Tibial artery (tissue), 4 donors: ENCODE data around the gene WDFY3.

Experiments used
- DNase-seq, 2 donors: peaks; one replicate each; pipeline ENCODE4 v3.0.0-alpha.2; 2019
- H3K27ac ChIP-seq, 2 donors: fragments of 200-600 bp; sonication (generic) in 1 of 2; 1 replicate in 1 of 2; 2 replicates in 1 of 2; pipeline ENCODE4 v1.5.1; 2018 to 2019; ENCODE audit warnings: mild to moderate bottlenecking in 1 of 2
- H3K27me3 ChIP-seq, 2 donors: fragments of 200-600 bp; sonication (generic) in 1 of 2; one replicate each; pipeline versions ENCODE4 v1.5.1 to v1.6.0; 2016 to 2019
- H3K36me3 ChIP-seq, 3 donors: fragments of 200-600 bp; sonication (generic) in 2 of 3; one replicate each; pipeline ENCODE4 v1.5.1; 2016 to 2019; ENCODE audit warnings: mild to moderate bottlenecking in 2 of 3
- H3K4me1 ChIP-seq, 4 donors: fragments of 200-600 bp; sonication (generic) in 2 of 4; 1 replicate in 3 of 4; 2 replicates in 1 of 4; pipeline ENCODE4 v1.5.1; 2016 to 2019
- H3K4me3 ChIP-seq, 2 donors: fragments of 200-600 bp; sonication (generic) in 1 of 2; 1 replicate in 1 of 2; 2 replicates in 1 of 2; pipeline ENCODE4 v1.5.1; 2018 to 2019; ENCODE audit warnings: mild to moderate bottlenecking in 2 of 2
- H3K9me3 ChIP-seq, 3 donors: fragments of 200-600 bp; sonication (generic) in 1 of 3; one replicate each; pipeline ENCODE4 v1.5.1; 2016 to 2019
- intact Hi-C: fragments of 100-400 bp; cut with DNase I; formaldehyde crosslinking; loops from one replicate; pipeline ENCODE4 v1.15.0; 2023; ENCODE audit warnings: low total_unique reads
- TF ChIP-seq, protein P1 (sequence below), 2 experiments: fragments of 200-600 bp in 1 of 2; fragments of 450-650 bp in 1 of 2; IDR thresholded peaks; one replicate each; pipeline ENCODE4 v1.5.1; 2017 to 2019; ENCODE audit warnings: antibody characterized with exemption in 2 of 2, mild to moderate bottlenecking in 1 of 2, moderate library complexity in 1 of 2

WDFY3 gene

DNA sequence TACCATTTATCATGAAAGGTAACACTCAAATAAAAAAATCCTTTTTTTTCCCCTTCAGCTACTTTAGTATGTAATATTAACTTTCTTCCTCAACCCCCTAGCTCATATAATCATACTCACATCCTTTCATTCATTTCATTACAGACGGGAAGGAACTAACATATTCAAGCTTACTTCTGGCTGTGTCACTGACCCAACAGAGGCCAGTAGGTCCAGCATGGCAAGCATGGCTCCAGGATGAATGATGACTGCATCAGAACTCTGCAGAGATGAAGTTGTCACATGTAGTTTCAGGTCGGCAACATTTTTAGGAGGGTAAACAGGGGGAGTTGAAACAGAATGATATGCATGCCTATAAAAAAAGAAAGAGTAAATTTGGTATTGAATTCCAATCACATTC lies 163.4 kb downstream of the WDFY3 start:
- Histone ChIP-seq H3K9me3 (no peaks in the 10 kb centered on the region), H3K4me3 (no peak overlapping the region), H3K27ac (no peak overlapping the region), H3K36me3 (peaks cover 23 to 38% (median 32%) of the 10 kb centered on the region in 3 donors), H3K4me1 (peaks cover 0 to 19% (median 2%) of the 10 kb centered on the region in 4 donors), H3K27me3 (no peaks in the 10 kb centered on the region)
- intact Hi-C loops, result no loop called here
- TF ChIP-seq, protein P1, sequence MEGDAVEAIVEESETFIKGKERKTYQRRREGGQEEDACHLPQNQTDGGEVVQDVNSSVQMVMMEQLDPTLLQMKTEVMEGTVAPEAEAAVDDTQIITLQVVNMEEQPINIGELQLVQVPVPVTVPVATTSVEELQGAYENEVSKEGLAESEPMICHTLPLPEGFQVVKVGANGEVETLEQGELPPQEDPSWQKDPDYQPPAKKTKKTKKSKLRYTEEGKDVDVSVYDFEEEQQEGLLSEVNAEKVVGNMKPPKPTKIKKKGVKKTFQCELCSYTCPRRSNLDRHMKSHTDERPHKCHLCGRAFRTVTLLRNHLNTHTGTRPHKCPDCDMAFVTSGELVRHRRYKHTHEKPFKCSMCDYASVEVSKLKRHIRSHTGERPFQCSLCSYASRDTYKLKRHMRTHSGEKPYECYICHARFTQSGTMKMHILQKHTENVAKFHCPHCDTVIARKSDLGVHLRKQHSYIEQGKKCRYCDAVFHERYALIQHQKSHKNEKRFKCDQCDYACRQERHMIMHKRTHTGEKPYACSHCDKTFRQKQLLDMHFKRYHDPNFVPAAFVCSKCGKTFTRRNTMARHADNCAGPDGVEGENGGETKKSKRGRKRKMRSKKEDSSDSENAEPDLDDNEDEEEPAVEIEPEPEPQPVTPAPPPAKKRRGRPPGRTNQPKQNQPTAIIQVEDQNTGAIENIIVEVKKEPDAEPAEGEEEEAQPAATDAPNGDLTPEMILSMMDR (IDR thresholded peaks at IDR 0.05), result no peak
- no peak for DNase-seq

DNA sequence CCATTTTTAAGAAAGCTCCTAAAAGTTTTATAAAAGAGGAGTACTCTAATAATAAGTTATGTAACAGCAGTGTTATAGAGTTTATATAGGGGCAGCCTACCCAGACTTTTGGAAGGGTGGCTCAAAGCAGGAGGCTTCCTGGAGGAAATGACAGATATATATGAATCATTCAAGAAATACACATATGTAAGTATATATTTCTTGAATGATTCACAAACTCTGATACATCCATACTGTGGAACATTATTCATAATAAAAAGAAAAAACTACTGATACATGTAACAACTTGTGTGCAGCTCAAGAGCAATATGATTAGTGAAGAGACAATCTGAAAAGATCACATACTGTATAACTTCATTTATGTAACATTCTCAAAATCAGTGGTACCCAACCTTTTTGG lies 166.2 kb downstream of the WDFY3 start:
- H3K4me3 ChIP-seq, result no peak overlapping the region
- intact Hi-C loops, result no loop called here
- no peak for DNase-seq
- TF ChIP-seq, protein P1 (IDR thresholded peaks at IDR 0.05), result no peak
- H3K4me1 ChIP-seq, result peaks cover 0 to 12% (median 2%) of the 10 kb centered on the region in 4 donors
- peaks cover 33 to 43% (median 38%) of the 10 kb centered on the region in 3 donors for H3K36me3 ChIP-seq
- no peaks in the 10 kb centered on the region for H3K27me3 ChIP-seq
- no peak overlapping the region for H3K27ac ChIP-seq
- H3K9me3 ChIP-seq, result no peaks in the 10 kb centered on the region

DNA sequence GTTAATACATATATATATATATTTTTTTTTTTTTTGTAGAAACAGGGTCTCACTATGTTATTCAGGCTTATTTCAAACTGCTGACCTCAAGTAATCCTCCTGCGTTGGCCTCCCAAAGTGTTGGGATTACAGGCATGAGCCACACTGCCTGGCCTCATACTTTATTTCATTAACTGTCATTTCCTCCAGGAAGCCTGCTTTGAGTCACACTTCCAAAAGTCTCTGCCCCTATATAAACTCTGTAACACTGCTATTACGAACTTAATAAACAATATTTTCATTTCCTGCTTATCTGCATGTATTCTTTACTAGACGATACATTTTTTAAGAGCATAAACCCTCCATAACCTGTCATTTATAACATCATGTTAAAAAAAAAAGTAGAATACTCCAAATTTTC lies 167.2 kb downstream of the WDFY3 start:
- Histone ChIP-seq H3K27me3 (no peaks in the 10 kb centered on the region), H3K36me3 (peaks cover 39 to 49% (median 46%) of the 10 kb centered on the region in 3 donors), H3K9me3 (no peaks in the 10 kb centered on the region), H3K4me3 (no peak overlapping the region), H3K27ac (no peak overlapping the region), H3K4me1 (peaks cover 0 to 7% (median 2%) of the 10 kb centered on the region in 4 donors)
- no peak for DNase-seq
- intact Hi-C loops, result no loop called here
- TF ChIP-seq, protein P1 (IDR thresholded peaks at IDR 0.05), result no peak

DNA sequence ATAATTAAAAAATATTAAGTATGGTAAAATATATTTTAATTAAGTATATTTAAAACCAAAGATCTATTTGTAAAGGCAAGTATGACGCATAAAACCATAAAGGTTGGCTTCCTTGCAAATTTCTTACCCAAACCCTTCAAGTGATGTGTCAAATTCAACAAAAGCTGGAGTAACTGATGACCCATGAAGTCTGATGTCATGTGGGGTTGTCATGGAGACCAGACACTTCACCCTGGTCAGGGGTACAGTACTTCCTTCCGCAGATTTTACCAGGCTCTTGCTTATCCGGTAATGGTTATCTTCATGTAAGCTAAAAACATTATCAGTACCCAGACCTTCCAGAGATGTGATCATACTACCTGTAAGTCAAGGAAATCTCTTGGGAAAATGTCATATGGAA lies 170.1 kb downstream of the WDFY3 start:
- H3K27ac ChIP-seq, result no peak overlapping the region
- H3K9me3 ChIP-seq, result no peaks in the 10 kb centered on the region
- peaks cover 38 to 44% (median 44%) of the 10 kb centered on the region in 3 donors for H3K36me3 ChIP-seq
- intact Hi-C loops, result no loop called here
- no peak for DNase-seq
- no peaks in the 10 kb centered on the region for H3K4me1 ChIP-seq
- H3K27me3 ChIP-seq, result no peaks in the 10 kb centered on the region
- TF ChIP-seq, protein P1 (IDR thresholded peaks at IDR 0.05), result no peak
- H3K4me3 ChIP-seq, result no peak overlapping the region

DNA sequence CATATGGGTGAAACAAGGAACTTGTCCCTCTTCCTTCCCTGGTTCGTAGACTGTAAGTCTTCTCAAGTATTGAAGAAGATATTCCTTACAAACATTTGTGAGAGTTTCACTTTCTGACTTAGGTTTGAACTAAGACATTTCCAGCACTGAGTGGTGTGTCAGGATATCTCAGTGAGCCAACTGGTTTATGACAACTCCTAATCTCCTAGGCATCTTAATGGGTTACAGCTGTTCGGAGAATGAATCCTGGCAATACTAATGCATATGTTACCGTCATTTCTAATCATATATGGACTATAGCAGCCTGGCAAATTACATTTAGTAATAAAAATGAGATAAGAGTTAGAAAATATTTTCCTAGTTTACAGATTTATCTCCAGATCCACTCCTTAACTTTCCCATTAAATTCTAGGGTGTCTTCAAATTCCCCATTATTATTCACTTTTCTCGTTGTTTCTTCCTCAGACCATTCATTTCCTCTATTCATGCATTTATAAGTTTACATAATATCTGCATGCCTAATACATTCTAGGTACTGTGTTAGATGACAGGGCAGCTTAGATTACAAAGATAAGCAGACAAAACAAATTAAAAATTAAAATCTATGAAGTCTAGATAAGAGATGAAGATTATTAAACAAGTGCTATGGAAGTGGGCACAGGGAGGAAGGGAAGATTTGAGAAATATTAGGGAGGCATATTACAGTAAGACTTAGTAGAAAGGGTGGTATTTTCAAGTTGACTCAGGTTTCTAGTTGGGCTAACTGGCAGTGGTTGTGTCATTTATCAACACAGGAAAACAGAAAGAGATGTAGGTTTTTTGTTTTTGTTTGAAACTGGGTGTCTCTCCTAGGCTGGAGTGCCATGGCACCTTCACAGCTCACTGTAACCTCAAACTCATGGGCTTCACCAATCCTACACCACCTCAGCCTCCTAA lies 173.9 kb downstream of the WDFY3 start:
- no peaks in the 10 kb centered on the region for H3K4me1 ChIP-seq
- TF ChIP-seq, protein P1 (IDR thresholded peaks at IDR 0.05), result no peak
- peaks cover 30 to 61% (median 37%) of the 10 kb centered on the region in 3 donors for H3K36me3 ChIP-seq
- intact Hi-C loops, result no loop called here
- DNase-seq, result no peak
- no peaks in the 10 kb centered on the region for H3K27me3 ChIP-seq
- no peak overlapping the region for H3K4me3 ChIP-seq
- H3K27ac ChIP-seq, result no peak overlapping the region
- H3K9me3 ChIP-seq, result no peaks in the 10 kb centered on the region
